ENCODE results near the gene DHRS13.

Gene DHRS13

GRCh38 chr17:28856028-28856574, 46.8 kb downstream of the DHRS13 start:
- DNase-seq: no peak

GRCh38 chr17:28855336-28855679, 47.6 kb downstream of the DHRS13 start:
- peak in 1 of 3 donors; percentile 21 for DNase-seq

- DNase-seq: peak; percentile 91
Measured at GRCh38 chr17:28854457-28855335, 48.2 kb downstream of the DHRS13 start, which contains the start of gene ERAL1. ERAL1 (plus strand) TSS chr17:28855016; CDS start chr17:28855035, 19 bp downstream.

GRCh38 chr17:28853295-28853694, 49.6 kb downstream of the DHRS13 start:
- no peak for DNase-seq

- DNase-seq: peak in 2 of 3 donors; percentile 18
Measured at GRCh38 chr17:28849281-28849680, 53.6 kb downstream of the DHRS13 start.

GRCh38 chr17:28848667-28849066, 54.2 kb downstream of the DHRS13 start:
- peak; percentile 63 to 86 (median 72) for DNase-seq

Measured in suppressor macrophage treated with lipopolysaccharide for 1 hour (primary cell).